GM18498 (cell line): Measurements from ENCODE around the gene NDC1.
"Not testable (repeated sequence)": the region's sequence is repeated elsewhere in the genome, so short reads cannot be mapped to it uniquely, and the experiment has no call there.

ENCODE experiments used
- ATAC-seq: cut with Tn5 transposase; IDR thresholded peaks from one replicate; pipeline ENCODE4 v1.9.1; 2021; ENCODE audit warnings: mild to moderate bottlenecking, moderate library complexity; ENCODE audit not compliant: unreplicated experiment

The NDC1 gene

DNA sequence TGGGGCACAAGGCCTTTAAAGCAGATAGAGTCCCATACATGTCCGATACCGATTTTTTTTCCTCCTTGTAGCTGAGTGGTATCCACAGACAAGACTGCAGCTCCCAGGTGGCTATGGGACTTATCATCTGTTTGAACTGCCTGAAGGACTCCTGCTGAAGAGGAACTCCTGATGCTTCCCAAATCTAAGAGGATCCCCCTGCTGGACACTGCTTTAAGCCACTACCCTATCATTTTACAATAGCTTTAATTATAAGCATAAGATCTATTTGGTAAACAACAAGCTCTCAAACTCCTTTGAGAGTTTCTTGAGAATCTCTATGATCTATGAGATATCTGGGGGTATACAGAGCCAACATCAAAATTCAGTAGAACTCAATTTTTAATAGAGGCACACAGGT lies 11.7 kb downstream of the NDC1 start:
- no peak for ATAC-seq

DNA sequence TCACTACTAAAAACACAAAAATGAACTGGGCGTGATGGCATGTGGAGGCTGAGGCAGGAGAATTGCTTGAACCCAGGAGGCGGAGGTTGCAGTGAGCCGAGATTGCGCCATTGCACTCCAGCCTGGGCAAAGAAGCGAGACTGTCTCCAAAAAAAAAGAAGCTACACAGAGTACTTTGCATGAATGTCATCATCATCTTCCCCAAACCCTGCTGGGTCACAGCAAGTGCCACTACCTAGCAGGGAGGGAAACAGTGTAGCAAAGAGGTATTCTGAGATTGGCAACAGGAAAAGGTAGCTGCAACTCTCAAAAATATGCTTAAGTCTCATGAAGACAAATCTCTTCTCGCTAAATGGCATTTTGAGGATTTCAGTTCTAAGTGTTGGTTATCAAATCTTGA lies 12.8 kb downstream of the NDC1 start:
- no peak for ATAC-seq

GRCh38 chr1:53822931-53823330 lies 15.2 kb downstream of the NDC1 start:
- ATAC-seq = no peak

- no peak for ATAC-seq
Observed at GRCh38 chr1:53821380-53821779, 16.7 kb downstream of the NDC1 start.

GRCh38 chr1:53819387-53819786 lies 18.7 kb downstream of the NDC1 start:
- no peak for ATAC-seq

DNA sequence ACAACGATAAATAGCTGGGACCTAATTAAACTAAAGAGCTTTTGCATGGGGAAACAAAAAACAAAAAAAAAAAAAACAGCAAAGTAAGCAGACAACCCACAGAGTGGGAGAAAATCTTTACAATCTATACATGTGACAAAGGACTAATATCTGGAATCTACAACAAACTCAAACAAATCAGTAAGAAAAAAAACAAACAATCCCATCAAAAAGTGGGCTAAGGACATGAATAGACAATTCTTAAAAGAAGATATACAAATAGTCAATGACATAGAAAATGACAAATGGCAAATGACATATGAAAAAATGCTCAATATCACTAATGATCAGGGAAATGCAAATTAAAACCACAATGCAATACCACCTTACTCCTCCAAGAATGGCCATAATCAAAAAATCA lies 21.5 kb downstream of the NDC1 start:
- not testable (repeated sequence) for ATAC-seq

- ATAC-seq = not testable (repeated sequence)
Observed at GRCh38 chr1:53815484-53815883, 22.6 kb downstream of the NDC1 start.

- ATAC-seq = no peak
Observed at GRCh38 chr1:53811414-53811851, 26.7 kb downstream of the NDC1 start.

DNA sequence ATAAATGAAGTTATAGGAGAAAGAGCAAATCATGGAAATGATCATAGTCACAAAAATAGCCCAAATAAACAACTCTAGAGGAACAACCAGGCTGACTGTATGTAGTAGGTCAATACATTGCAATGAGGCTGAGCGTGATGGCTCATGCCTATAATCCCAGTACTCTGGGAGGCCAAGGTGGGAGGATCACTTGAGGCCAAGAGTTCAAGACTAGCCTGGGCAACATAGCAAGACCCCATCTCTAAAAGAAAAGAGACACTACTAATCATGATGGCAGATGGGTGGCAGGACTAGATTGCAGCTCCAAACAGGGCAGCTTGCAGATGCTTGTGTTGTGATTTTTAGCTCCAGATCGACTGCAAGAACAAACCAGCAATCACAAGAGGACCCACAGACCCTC lies 27.6 kb downstream of the NDC1 start:
- no peak for ATAC-seq

DNA sequence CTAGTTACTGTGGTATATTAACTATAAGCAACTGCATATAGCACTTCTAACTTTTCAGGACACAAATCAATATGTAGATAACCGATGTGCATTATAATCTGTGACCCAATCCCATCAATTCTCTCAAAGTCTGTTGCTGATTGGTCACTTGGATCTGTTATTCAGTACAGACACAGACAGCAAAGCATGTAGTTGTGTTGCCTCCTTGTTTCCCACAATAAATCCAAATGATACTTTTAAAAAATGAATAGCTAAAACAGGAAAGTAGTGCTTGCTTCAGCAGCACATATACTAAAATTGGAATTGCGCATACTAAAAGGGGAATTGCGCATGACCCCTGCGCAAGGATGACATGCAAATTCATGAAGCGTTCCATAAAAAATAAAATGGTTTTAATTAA lies 28.1 kb downstream of the NDC1 start:
- no peak for ATAC-seq

GRCh38 chr1:53807916-53808315 lies 30.2 kb downstream of the NDC1 start:
- no peak for ATAC-seq

- no peak for ATAC-seq
Observed at GRCh38 chr1:53804791-53805505, 33.1 kb downstream of the NDC1 start.

GRCh38 chr1:53804181-53804580 lies 33.9 kb downstream of the NDC1 start:
- ATAC-seq = no peak

DNA sequence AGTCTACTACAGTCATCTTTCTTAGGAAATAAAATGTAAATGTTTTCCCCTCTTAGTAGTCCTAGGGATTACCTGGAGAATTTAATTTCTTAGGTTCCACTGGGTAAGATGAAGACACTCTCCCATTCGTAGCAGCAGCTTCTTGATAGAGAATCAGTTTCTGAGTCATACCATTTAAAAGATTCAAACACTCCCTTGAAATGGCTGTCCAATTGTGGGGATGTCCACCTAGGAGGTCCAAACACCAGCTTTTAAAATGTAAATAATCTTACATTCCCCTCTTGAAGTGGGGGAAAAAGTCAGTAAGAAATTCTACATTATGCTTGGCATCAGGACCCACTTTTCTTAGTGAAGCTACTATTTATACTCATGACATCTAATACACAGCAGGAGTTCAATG lies 37.5 kb downstream of the NDC1 start:
- ATAC-seq = no peak

- ATAC-seq = no peak
Observed at GRCh38 chr1:53799141-53799540, 39.0 kb downstream of the NDC1 start.

- no peak for ATAC-seq
Observed at GRCh38 chr1:53792806-53793205, 45.3 kb downstream of the NDC1 start.

DNA sequence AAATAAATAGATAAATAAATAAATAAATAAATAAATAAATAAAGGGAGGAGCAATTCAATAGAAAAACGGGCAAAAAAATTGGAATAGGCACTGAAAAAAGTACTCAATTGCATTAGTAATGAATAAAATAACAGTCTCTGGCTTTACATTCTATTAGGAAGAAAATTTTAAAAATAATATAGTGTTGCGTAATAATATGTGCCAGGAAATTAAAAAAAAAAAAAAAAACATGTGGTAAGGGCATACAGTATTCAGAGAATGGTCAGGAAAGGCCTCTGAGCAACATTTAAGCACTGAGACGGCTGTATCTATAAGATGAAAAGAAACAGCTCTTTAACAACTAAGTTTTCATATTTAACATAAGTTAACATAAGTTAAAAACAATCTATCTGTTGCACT lies 50.4 kb downstream of the NDC1 start:
- no peak for ATAC-seq

GRCh38 chr1:53783056-53783455 lies 55.0 kb downstream of the NDC1 start:
- ATAC-seq = no peak

GRCh38 chr1:53781654-53782053 lies 56.4 kb downstream of the NDC1 start:
- ATAC-seq = no peak

DNA sequence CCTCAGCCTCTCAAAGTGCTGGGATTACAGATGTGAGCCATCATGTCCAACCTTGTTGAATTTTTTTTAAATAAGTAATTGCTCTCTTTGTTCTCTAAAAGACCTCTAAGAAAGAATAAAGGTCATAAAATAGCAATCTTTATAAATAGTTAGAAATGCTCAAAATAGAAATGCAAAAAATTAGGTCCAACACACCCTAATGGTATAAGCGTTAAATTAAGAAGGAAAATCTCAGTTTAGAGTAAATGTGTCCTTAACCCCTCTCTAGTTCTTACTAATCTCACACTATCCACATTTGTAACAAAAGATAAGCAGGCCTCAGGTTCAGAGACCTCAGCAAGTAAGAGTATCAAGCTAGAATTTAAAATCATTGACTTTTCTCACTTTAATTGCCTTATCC lies 60.8 kb downstream of the NDC1 start:
- ATAC-seq = no peak

DNA sequence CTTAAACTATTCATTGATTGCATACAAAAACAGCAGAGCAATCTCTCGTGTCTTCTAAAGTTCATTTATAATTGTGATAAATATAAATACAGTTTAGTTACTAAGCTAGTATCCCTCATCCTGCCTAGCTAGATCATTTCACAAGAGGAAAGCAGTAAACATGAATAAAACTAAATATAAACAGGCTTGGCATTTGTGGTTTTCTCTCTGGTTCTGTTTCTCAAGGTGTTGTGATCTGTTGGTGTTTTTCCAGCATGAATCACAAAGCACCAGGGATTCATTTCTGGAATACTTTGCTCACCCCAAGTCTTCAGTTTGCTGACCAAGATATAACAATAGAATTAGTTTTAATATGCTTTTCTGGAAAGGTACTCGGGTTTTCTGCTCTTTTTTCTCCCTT lies 66.4 kb downstream of the NDC1 start:
- ATAC-seq = no peak

GRCh38 chr1:53769780-53770179 lies 68.3 kb downstream of the NDC1 start:
- ATAC-seq = no peak

DNA sequence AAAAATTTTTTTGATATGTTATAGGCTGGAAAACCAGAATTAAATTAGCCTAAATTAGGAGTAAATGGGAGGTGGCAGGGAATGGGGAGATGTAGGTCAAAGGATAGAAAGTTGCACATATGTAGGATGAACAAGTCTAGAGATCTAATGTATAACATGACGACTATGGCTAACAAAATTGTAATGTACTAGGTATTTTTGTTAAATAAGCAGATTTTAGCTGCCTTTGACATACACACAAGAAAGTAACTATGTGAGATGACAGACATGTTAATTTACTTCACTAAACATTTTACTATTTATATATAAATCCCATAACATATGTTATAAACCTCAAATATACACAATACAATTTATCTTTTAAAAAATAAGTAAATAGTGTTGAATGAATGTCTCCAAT lies 68.9 kb downstream of the NDC1 start:
- ATAC-seq = no peak
